Loucy (cell line): Measurements from ENCODE around the gene MRPL12.

ENCODE experiments used
- CTCF ChIP-seq: fragments of 200-600 bp; sonication (generic); conservative IDR thresholded peaks from 2 replicates; pipeline ENCODE4 v1.5.1; 2014; ENCODE audit warnings: mild to moderate bottlenecking, antibody characterized with exemption, low read length
- EZH2phosphoT487 ChIP-seq: fragments of 200-600 bp; IDR thresholded peaks from 2 replicates; pipeline ENCODE4 v1.6.1; 2018; ENCODE audit warnings: antibody characterized with exemption, mild to moderate bottlenecking, moderate library complexity, borderline replicate concordance

GRCh38 chr17:81659038-81659437 lies 44.1 kb upstream of the MRPL12 start:
- TF ChIP-seq CTCF: no peak
- TF ChIP-seq EZH2phosphoT487: no peak
